HL-60/S4 treated with phorbol 12-myristate 13-acetate at 8.2 ng/mL for 4 days and 3 days (cell line): ENCODE results near the gene FBXO38.

Source experiments
- in situ Hi-C: fragments of 300-500 bp; cut with MboI; formaldehyde crosslinking; loops from 2 replicates; pipeline ENCODE4 v1.15.0; 2022; ENCODE audit warnings: low sequenced_read_pairs

FBXO38 gene

GRCh38 chr5:148381906-148382305 is 1.9 kb upstream of the FBXO38 start:
- in situ Hi-C loops: no loop called here

- in situ Hi-C loops: no loop called here
Observed at GRCh38 chr5:148382961-148383360, 797 bp upstream of the FBXO38 start.

- in situ Hi-C loops: no loop called here
Observed at GRCh38 chr5:148384380-148384737, 601 bp downstream of the FBXO38 start.

GRCh38 chr5:148385094-148385493 is 1.3 kb downstream of the FBXO38 start:
- in situ Hi-C loops: no loop called here

GRCh38 chr5:148386041-148386440 is 2.3 kb downstream of the FBXO38 start:
- in situ Hi-C loops: no loop called here

GRCh38 chr5:148387325-148387724 is 3.6 kb downstream of the FBXO38 start:
- in situ Hi-C loops: no loop called here

- in situ Hi-C loops: no loop called here
Observed at GRCh38 chr5:148388696-148389095, 4.9 kb downstream of the FBXO38 start.

- in situ Hi-C loops: no loop called here
Observed at GRCh38 chr5:148390914-148391313, 7.2 kb downstream of the FBXO38 start.

- in situ Hi-C loops: no loop called here
Observed at GRCh38 chr5:148391422-148391821, 7.7 kb downstream of the FBXO38 start.

GRCh38 chr5:148393390-148393741 is 9.6 kb downstream of the FBXO38 start:
- in situ Hi-C loops: no loop called here

- in situ Hi-C loops: no loop called here
Observed at GRCh38 chr5:148394587-148395019, 10.8 kb downstream of the FBXO38 start.

GRCh38 chr5:148395031-148395430 is 11.3 kb downstream of the FBXO38 start:
- in situ Hi-C loops: no loop called here

GRCh38 chr5:148397968-148398595 is 14.3 kb downstream of the FBXO38 start:
- in situ Hi-C loops: no loop called here

- in situ Hi-C loops: no loop called here
Observed at GRCh38 chr5:148398698-148399121, 15.0 kb downstream of the FBXO38 start.

- in situ Hi-C loops: no loop called here
Observed at GRCh38 chr5:148401604-148402003, 17.8 kb downstream of the FBXO38 start.

GRCh38 chr5:148403344-148403743 is 19.6 kb downstream of the FBXO38 start:
- in situ Hi-C loops: no loop called here

GRCh38 chr5:148406406-148406805 is 22.6 kb downstream of the FBXO38 start:
- in situ Hi-C loops: no loop called here

GRCh38 chr5:148408092-148408491 is 24.3 kb downstream of the FBXO38 start:
- in situ Hi-C loops: no loop called here

- in situ Hi-C loops: no loop called here
Observed at GRCh38 chr5:148412124-148412523, 28.4 kb downstream of the FBXO38 start.

- in situ Hi-C loops: no loop called here
Observed at GRCh38 chr5:148414833-148415232, 31.1 kb downstream of the FBXO38 start.

GRCh38 chr5:148416416-148416815 is 32.7 kb downstream of the FBXO38 start:
- in situ Hi-C loops: no loop called here

- in situ Hi-C loops: no loop called here
Observed at GRCh38 chr5:148416921-148417320, 33.2 kb downstream of the FBXO38 start.

GRCh38 chr5:148418511-148418910 is 34.8 kb downstream of the FBXO38 start:
- in situ Hi-C loops: no loop called here
